HepG2 (cell line): Measurements from ENCODE around the gene DOK5. TPM values are rescaled to one million over a fixed set of nuclear protein-coding genes. Genes with fewer than 3 reads are reported as not detected.

Experiments used
- ATAC-seq: fragments of 200-7000 bp; cut with Tn5 transposase; 3 replicates; pipeline ENCODE4 v1.9.1; 2020; ENCODE audit warnings: mild to moderate bottlenecking, moderate library complexity
- BruUV-seq: library from RNA; stranded (reverse); fragments of 400-500 nt; replicated peaks from 2 replicates; lab custom pipeline; 2021; lab: Mats Ljungman, UMichigan
- CTCF ChIA-PET: fragments of 300-600 bp; formaldehyde crosslinking; extraction: SDS; loops from one replicate; lab custom pipeline; 2021; ENCODE audit warnings: low total read pairs, inconsistent platforms, low intra/inter-chr PET ratio; lab: Yijun Ruan, JAX
- POLR2A ChIA-PET: fragments of 350-600 bp; sonication (Branson Sonifier 250); formaldehyde crosslinking; loops from one replicate; lab custom pipeline; 2020; ENCODE audit warnings: antibody characterized with exemption, inconsistent platforms; lab: Yijun Ruan, JAX
- DNase-seq: peaks from one replicate; pipeline ENCODE4 v3.0.0-alpha.2; 2015; ENCODE audit warnings: low spot score
- FAIRE-seq: peaks from 3 replicates; lab custom pipeline; 2011; peaks lifted over from hg19 to GRCh38; lab: Jason Lieb, UNC
- H2AFZ ChIP-seq: one replicate; pipeline ENCODE4 v1.6.1; 2011; ENCODE audit warnings: low read length, inconsistent platforms
- H3K27ac ChIP-seq: fragments of 300-600 bp; 3 replicates; pipeline ENCODE4 v1.8.0; 2011; ENCODE audit warnings: mixed run types, mild to moderate bottlenecking, mixed read lengths, low read length, inconsistent platforms; ENCODE audit not compliant: insufficient read depth; ENCODE audit errors: extremely low read length
- H3K27me3 ChIP-seq, 2 experiments: fragments of 200-600 bp in 1 of 2; 2 replicates in 1 of 2; 3 replicates in 1 of 2; pipeline versions ENCODE4 v1.6.0 to v1.8.0; 2011; ENCODE audit warnings: low read length in 2 of 2, mild to moderate bottlenecking in 2 of 2, moderate library complexity in 2 of 2, inconsistent platforms in 1 of 2; ENCODE audit not compliant: insufficient read depth in 2 of 2, control insufficient read depth in 1 of 2
- H3K36me3 ChIP-seq, 2 experiments: fragments of 200-600 bp in 1 of 2; replicated peaks in 1 of 2; 2 replicates in 1 of 2; 3 replicates in 1 of 2; pipeline versions ENCODE4 v1.5.1 to v1.8.0; 2011; ENCODE audit warnings: low read length in 2 of 2, inconsistent platforms in 1 of 2; ENCODE audit not compliant: insufficient read depth in 2 of 2, control insufficient read depth in 1 of 2
- H3K4me1 ChIP-seq: 2 replicates; pipeline ENCODE4 v1.5.1; 2012; ENCODE audit warnings: low read length, inconsistent platforms; ENCODE audit not compliant: insufficient read depth
- H3K4me2 ChIP-seq: 2 replicates; pipeline ENCODE4 v1.6.0; 2011; ENCODE audit warnings: low read depth, low read length, inconsistent platforms
- H3K4me3 ChIP-seq, 3 experiments: fragments of 200-600 bp in 1 of 3; sonication (generic), shearing (Covaris generic) in 1 of 3; replicated peaks in 1 of 3; 2 replicates each; pipeline ENCODE4 v1.5.1; 2011 to 2016; ENCODE audit warnings: low read length in 3 of 3, inconsistent platforms in 2 of 3, low read depth in 2 of 3, mild to moderate bottlenecking in 2 of 3, control low read depth in 1 of 3, mixed read lengths in 1 of 3; ENCODE audit not compliant: insufficient read depth in 1 of 3
- H3K79me2 ChIP-seq: one replicate; pipeline ENCODE4 v1.6.1; 2011; ENCODE audit warnings: low read length, inconsistent platforms; ENCODE audit not compliant: insufficient read depth
- H3K9ac ChIP-seq: 2 replicates; pipeline ENCODE4 v1.6.0; 2011; ENCODE audit warnings: mild to moderate bottlenecking, low read depth, low read length, inconsistent platforms; ENCODE audit not compliant: insufficient read depth
- H3K9me3 ChIP-seq: 2 replicates; pipeline ENCODE4 v1.5.1; 2012; ENCODE audit warnings: mild to moderate bottlenecking, low read length
- H4K20me1 ChIP-seq: 2 replicates; pipeline ENCODE4 v1.6.0; 2011; ENCODE audit warnings: inconsistent platforms, mild to moderate bottlenecking, low read length, moderate library complexity; ENCODE audit not compliant: insufficient read depth
- CENPBD1 ChIP-seq: sonication (generic); formaldehyde crosslinking; IDR thresholded peaks from 2 replicates; pipeline ENCODE4 v1.8.0; 2022; ENCODE audit warnings: missing genetic modification reagents, low read depth, mild to moderate bottlenecking, borderline replicate concordance
- HES4 ChIP-seq: sonication (generic); formaldehyde crosslinking; IDR thresholded peaks from 2 replicates; pipeline ENCODE4 v1.9.0; 2021; ENCODE audit warnings: mild to moderate bottlenecking, missing genetic modification reagents, borderline replicate concordance
- HMGXB4 ChIP-seq, 2 experiments: sonication (generic) in 1 of 2; formaldehyde crosslinking in 1 of 2; IDR thresholded peaks; 2 replicates each; pipeline versions ENCODE4 v1.4.0 to v1.6.1; 2018 to 2020; ENCODE audit warnings: missing genetic modification reagents in 2 of 2, borderline replicate concordance in 1 of 2, low read depth in 1 of 2, mild to moderate bottlenecking in 1 of 2, missing biosample characterization in 1 of 2
- MTF2 ChIP-seq: sonication (generic); formaldehyde crosslinking; IDR thresholded peaks from 2 replicates; pipeline ENCODE4 v1.5.0; 2020; ENCODE audit warnings: missing genetic modification reagents, borderline replicate concordance
- PATZ1 ChIP-seq: sonication (generic); formaldehyde crosslinking; IDR thresholded peaks from 2 replicates; pipeline ENCODE4 v1.4.0; 2020; ENCODE audit warnings: missing genetic modification reagents
- RNF2 ChIP-seq: fragments of 450-650 bp; conservative IDR thresholded peaks from 2 replicates; pipeline ENCODE4 v1.6.1; 2016; ENCODE audit warnings: low read depth
- SP1 ChIP-seq, 2 experiments: fragments of 450-650 bp in 1 of 2; sonication (generic) in 1 of 2; formaldehyde crosslinking in 1 of 2; IDR thresholded peaks; 2 replicates each; pipeline versions ENCODE4 v1.4.0 to v1.6.1; 2016 to 2020; ENCODE audit warnings: missing genetic modification reagents in 1 of 2
- ZBTB20 ChIP-seq: sonication (generic); formaldehyde crosslinking; IDR thresholded peaks from 2 replicates; pipeline ENCODE4 v1.8.1; 2023; ENCODE audit warnings: missing genetic modification reagents, low read depth, mild to moderate bottlenecking, borderline replicate concordance
- ZFP91 ChIP-seq: sonication (generic); formaldehyde crosslinking; IDR thresholded peaks from 2 replicates; pipeline ENCODE4 v1.9.0; 2022; ENCODE audit warnings: missing genetic modification reagents, mild to moderate bottlenecking, borderline replicate concordance
- ZNF543 ChIP-seq: sonication (generic); formaldehyde crosslinking; IDR thresholded peaks from 2 replicates; pipeline ENCODE4 v1.4.0; 2020; ENCODE audit warnings: mild to moderate bottlenecking, missing genetic modification reagents
- ZNF605 ChIP-seq: sonication (generic); formaldehyde crosslinking; IDR thresholded peaks from 2 replicates; pipeline ENCODE4 v1.8.0; 2022; ENCODE audit warnings: mild to moderate bottlenecking, missing genetic modification reagents
- ZNF800 ChIP-seq: sonication (generic); formaldehyde crosslinking; IDR thresholded peaks from 2 replicates; pipeline ENCODE4 v1.4.0; 2020; ENCODE audit warnings: missing genetic modification reagents
- WGBS: methylation state at CpG from one replicate; pipeline ENCODE4 v1.1.6; 2017; ENCODE audit warnings: low lambda C conversion rate; 5-methylcytosine and 5-hydroxymethylcytosine counted together
- in situ Hi-C: cut with HindIII; loops from 2 replicates; pipeline ENCODE4 v1.10.0; 2017; ENCODE audit warnings: low pct_unique_long_range_greater_than_20kb; ENCODE audit not compliant: extremely low pct_ligation_motif_present
- intact Hi-C: fragments of 100-400 bp; cut with micrococcal nuclease; formaldehyde crosslinking; loops from one replicate; pipeline ENCODE4 v1.10.0; 2022; ENCODE audit not compliant: unreplicated experiment
- polyA plus RNA-seq, 8 experiments: library from polyadenylated mRNA; depleted of rRNA in 3 of 8; stranded (reverse) in 7 of 8; unstranded in 1 of 8; fragments of >200 nt; fragmentation: Illumina TruSeq in 4 of 8; extraction: Trizol in 4 of 8; gene quantifications; 2 replicates each; pipeline versions ENCODE4 v1.2.1 to v1.2.3, GENCODE V29; 2011 to 2016; ENCODE audit warnings: low read depth in 4 of 8, missing spikeins in 1 of 8, mixed read lengths in 1 of 8; ENCODE audit not compliant: insufficient read depth in 1 of 8
- total RNA-seq, 5 experiments: library from RNA; depleted of rRNA; stranded (reverse); fragments of >200 nt; fragmentation: Illumina TruSeq; extraction: Trizol; gene quantifications; 2 replicates each; pipeline ENCODE4 v1.2.3, GENCODE V29; 2016; ENCODE audit warnings: low read depth in 1 of 5

The DOK5 gene
- total and polyA plus RNA-seq, 2 of the 13 experiments (the other 11 are each of a cell fraction or from before 2014, with no cell fraction given): not detected

GRCh38 chr20:54668271-54669039 is 193.1 kb downstream of the DOK5 start:
- in situ Hi-C loops: loop anchor here (25.0 kb wide), 1 partner anchor 1894 kb away; no protein-coding TSS in a partner anchor
- Histone ChIP-seq H3K4me3 (no peak overlapping the region), H3K9ac (no peak overlapping the region), H3K9me3 (no peaks in the 10 kb centered on the region), H3K36me3 (no peaks in the 10 kb centered on the region), H3K4me1 (peaks cover 5% of the 10 kb centered on the region; the same call in 1 of the 2 replicates), H3K27ac (no peak overlapping the region), H3K4me2 (peak overlapping the region; percentile 15; the same call in 1 of the 2 replicates), H3K79me2 (no peaks in the 10 kb centered on the region), H2AFZ (no peak overlapping the region), H4K20me1 (no peaks in the 10 kb centered on the region), H3K27me3 (no peaks in the 10 kb centered on the region)
- WGBS: 16% methylated on average over 12 of the region's 12 CpGs
- POLR2A ChIA-PET: no interaction called here
- no TSS peak for BruUV-seq
- CTCF ChIA-PET: interaction anchor here (1.1 to 1.4 kb wide), 2 partner anchors 13 to 19 kb away, joined by 3 to 5 read pairs; no protein-coding TSS in a partner anchor
- intact Hi-C loops: loop anchor here (5.0 kb wide), 1 partner anchor 1579 kb away; the partner anchor contains the start of gene MC3R
- FAIRE-seq: no peak
- peak; percentile 99 for ATAC-seq
- DNase-seq: peak; percentile 41
- no peak for TF ChIP-seq CENPBD1 (CRISPR knock-in tag)
- 0 out of 2 replicates have a peak, but pooled peaks have one; percentile 23 for TF ChIP-seq ZNF605 (CRISPR knock-in tag)
- TF ChIP-seq RNF2: no peak
- TF ChIP-seq SP1 (IDR thresholded peaks at IDR 0.05): no peak
- no peak for TF ChIP-seq SP1 (CRISPR knock-in tag; IDR thresholded peaks at IDR 0.05)
- TF ChIP-seq MTF2: no peak
- TF ChIP-seq HES4: 0 out of 2 replicates have a peak, but pooled peaks have one; percentile 38
- no peak for TF ChIP-seq ZFP91 (CRISPR knock-in tag)
- TF ChIP-seq HMGXB4 (CRISPR knock-in tag; IDR thresholded peaks at IDR 0.05; ENCODE audit: borderline replicate concordance in 1 of 2, low read depth in 1 of 2): 0 out of 4 replicates have a peak, but pooled peaks of 1 of the 2 experiments have one; percentile 39
- TF ChIP-seq ZBTB20 (CRISPR knock-in tag): 0 out of 2 replicates have a peak, but pooled peaks have one; percentile 51
- 0 out of 2 replicates have a peak, but pooled peaks have one; percentile 25 for TF ChIP-seq PATZ1 (CRISPR knock-in tag)
- TF ChIP-seq ZNF800 (CRISPR knock-in tag): no peak
- TF ChIP-seq ZNF543 (CRISPR knock-in tag): 0 out of 2 replicates have a peak, but pooled peaks have one; percentile 30
